HG03135 (cell line): Measurements from ENCODE around the gene GRM8.

Experiments
- ATAC-seq: cut with Tn5 transposase; IDR thresholded peaks from one replicate; pipeline ENCODE4 v1.9.1; 2021; ENCODE audit warnings: mild to moderate bottlenecking, moderate library complexity; ENCODE audit not compliant: unreplicated experiment

The GRM8 gene

DNA sequence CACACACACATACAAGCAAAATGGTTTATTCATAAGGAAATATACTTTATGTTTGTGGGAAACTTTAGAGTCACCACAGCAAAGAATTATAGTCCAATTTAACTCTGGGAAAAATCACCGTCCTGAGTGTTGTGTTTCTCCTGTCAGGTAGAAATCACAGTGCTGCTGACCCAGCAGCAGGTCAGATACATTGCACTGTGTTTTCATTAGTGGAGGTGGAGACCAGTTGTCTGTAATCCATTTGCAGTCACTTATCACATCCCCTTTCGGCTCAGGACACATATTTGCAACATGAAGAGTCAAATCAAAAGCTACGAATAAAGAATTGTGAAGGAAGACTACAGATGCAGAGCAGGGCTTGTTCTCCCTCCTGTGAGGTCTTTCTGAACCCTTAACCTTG lies 799.6 kb downstream of the GRM8 start:
- no peak for ATAC-seq

DNA sequence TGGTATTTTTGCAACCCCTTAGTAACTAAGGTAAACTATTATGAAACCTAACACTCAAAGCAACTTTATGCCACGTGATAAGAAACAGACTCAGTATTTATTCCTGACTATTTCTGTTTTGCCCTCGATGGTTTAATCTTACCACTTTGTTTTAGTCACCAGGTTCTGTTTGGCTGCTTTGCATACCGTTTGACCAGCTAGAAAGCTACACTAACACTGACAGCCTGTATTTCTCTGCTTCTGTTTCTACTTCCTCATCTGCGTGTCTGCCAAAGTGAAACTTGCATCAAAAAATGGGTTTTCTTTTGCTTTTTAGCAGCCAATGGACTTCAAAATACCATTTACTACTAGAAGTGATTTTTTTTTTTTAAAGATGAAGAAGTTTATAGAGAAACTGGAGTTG lies 802.5 kb downstream of the GRM8 start:
- peak; percentile 96 for ATAC-seq

DNA sequence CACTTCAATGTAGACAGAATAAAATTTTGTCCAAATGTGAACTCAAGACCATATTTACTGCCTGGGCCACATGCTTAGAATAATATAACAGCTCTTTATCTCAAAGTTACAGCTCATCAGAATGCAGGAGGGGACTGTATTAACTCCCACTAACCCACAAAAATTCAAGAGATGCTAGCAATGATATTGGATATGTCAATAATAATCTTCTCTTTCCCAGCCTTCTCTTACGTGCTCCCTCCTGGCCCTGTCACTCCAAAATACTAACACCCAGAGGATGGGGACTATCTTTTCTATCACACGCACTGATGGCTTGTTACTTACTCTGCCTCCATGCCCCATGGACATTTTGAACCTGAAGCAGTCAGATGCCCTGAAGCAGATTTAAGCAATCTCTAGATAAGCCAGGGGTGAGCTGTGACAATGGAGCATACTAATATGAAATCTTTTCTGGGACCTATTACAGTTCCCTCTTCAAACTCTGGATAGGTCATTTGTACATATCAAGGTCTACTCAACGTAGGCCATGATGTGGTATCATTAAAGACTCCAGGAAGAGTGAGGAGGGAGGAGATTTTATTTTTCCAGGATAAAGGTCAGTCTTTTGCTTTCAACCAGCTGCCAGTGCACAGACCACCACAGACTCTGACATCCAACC lies 803.0 kb downstream of the GRM8 start:
- peak; percentile 23 for ATAC-seq

DNA sequence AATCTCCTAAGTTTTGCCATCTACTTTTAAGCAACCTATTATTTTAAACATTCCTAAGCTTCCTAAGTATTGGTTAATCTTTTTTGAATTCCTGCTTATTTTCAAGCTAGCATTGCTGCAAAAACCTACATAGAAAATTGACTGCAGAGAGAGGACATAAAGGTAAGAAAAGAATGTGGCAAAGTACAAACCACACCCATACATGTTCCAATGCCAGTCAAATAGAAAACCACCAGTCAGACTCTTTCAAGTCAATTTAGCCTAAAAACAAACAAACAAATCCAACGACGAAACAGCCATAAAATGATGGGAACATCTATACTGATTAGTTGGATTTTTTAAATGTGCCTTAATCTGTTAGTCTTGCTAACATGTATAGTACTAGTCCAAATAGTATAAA lies 804.8 kb downstream of the GRM8 start:
- ATAC-seq = no peak

DNA sequence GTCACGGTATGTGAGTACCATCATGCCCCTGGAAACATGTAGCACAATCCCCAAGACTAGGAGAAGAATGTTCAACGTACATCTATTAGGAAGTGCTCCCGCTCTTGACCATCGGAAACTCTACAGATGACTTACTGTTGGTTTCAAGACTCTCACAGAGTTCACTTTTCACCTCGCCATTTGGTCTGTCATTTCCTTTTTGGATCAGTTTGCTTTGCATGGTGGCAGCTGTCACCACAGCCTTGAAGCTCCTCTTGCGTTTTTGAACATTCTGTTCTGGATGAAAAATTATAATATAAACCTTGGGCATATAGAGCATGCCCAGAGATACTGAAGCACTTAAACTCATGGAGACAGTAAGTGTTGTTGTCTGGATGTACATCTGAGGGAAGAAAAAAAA lies 806.8 kb downstream of the GRM8 start:
- ATAC-seq = no peak

DNA sequence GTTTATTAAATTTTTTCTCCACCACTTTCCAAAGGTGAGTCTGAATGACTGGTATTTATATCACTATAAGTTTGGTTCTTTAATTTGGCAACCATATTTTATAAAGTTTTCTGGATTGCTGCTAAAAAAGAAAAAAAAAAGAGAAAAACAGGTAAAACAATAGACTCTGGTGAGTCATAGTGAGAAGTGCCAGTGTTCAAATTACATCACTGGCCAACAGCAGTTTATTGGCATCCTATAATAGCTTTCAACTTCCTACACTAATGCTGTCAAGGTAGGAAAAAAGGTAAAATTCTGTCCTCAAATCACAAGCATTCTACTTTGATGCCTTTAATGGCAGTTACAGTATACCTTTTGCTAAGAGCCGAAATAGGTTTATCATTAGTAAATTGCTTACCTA lies 808.8 kb downstream of the GRM8 start:
- ATAC-seq = no peak

DNA sequence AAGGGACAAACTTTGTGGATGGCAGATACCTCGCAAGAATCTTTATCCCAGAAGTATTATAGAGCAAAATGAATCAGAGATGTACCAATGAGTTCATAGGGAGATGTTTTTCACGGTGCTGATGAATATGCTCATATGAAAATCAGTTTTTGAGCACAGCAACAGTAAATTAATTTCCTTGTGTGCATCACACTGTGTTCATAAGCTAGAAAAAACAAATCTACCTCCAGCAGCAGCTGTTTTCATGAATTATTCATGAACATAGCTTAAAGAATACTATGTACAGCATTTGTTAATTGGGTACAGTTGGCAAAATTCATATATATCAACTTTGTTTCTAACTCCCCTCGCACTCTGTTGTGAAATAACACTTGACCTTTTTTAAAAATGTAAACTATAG lies 809.8 kb downstream of the GRM8 start:
- ATAC-seq = no peak

DNA sequence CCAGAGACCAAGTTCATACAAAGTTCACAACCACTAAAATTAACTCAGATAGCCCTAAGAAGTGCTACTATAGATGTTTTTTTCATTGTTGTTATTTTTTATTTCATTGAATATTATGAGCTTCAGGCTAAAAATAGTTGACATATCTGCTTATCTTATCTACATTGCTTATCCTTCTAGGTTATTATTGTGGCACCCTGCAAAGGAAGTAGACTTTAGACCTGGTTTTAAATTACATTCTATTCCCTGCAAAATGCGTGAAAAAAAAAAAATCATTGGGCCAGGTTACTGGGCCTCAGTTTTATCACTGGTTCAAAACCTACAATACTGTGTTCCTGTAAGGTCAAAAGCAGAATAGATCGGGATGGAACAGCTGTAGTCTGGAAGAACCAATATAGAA lies 811.0 kb downstream of the GRM8 start:
- ATAC-seq = no peak

DNA sequence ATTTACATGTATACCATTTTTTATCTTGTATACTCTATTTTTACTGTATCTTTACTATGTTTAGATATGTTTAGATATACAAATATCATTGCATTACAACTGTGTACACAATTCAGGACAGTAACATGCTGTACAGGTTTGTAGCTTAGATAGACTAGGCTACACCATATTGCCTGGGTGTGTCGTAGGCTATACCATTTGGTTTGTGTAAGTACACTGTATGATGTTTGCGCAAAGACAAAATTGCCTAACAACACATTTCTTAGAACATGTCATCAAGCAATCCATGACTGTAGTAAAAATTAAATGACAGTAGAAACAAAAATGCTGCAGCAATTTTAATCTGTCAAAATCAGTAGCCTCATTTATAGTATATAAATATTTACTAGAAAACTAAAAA lies 812.2 kb downstream of the GRM8 start:
- no peak for ATAC-seq

DNA sequence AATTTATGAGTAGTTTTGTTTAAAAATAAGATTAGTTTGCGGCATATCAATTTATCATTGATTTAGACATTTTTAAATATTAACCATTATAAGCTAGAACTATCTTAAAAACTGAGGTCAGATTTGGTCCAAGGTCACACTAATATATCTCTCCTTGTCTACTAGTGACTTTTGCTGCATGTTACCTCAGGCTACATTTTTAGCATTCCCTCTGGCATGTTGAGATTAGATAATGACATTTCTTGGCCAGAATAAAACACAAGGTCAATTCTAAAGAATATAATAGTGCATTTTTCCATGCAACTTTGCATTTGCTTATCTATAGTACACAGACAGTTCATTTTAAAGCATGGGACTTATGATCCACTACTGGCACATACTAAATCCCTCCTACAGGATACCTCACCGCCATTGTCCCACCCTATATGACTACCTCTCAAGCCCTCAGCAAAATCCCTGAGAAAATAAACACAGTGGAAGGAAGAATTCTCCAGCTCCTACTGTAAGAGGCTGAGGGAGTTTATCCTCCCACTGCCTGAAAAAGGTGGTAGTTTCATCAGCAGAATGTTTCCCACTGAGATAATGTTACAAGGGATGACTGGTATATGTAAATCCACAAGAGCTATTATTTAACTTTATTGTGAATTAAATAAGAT lies 816.4 kb downstream of the GRM8 start:
- ATAC-seq = no peak

DNA sequence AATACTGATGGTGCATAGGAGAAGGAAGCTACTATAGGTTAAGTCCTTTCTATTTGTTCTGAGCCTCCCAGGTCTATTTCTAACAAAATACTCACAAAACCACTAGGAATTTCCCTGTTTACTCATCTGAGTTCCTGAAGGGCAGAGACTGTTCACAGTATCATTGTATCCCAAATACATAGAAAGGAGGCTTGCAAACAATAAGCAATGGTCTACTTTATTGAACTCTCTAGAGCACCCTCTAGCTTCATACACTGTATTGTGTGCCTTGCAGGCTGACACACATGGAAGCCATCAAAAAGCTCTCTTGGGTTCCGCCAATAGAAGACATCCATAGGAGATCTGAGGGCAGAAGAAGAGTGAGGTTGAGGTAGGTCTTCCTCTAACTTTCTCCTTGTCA lies 826.1 kb downstream of the GRM8 start:
- ATAC-seq = no peak

DNA sequence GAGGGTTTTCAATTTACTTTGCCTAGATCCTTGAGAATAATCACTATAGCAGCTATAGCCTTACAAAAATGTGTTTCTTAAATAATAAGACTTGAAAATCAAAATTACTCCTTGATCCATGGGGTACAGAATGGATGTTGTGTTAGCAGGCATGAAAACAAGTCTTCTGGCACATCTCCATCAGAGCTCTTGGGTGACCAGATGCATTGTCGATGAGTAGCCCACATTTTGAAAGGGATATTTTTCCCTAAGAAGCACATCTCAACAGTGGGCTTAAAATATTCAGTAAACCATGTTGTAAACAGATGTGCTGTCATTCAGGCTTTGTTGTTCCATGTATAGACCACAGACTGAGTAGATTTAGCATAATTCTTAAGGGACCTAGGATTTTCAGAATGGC lies 827.8 kb downstream of the GRM8 start:
- no peak for ATAC-seq

DNA sequence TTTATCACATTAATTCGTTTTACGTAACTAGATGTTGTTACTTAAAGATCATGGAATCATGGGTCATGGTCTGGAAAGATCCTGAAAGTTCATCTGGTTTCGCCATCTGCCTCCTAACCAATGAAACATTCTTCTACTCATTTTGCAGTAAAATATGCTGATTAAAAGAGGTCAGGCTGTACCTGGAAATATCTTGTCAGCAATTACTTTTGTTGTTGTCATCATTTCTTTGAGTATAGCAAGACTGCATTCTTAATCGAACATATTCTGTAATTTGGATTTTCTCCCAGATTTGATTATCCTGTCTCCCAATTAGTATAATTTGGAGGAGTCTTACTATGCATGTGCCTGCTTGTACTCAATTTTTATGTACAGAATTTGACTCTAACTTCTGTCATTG lies 833.7 kb downstream of the GRM8 start:
- no peak for ATAC-seq

DNA sequence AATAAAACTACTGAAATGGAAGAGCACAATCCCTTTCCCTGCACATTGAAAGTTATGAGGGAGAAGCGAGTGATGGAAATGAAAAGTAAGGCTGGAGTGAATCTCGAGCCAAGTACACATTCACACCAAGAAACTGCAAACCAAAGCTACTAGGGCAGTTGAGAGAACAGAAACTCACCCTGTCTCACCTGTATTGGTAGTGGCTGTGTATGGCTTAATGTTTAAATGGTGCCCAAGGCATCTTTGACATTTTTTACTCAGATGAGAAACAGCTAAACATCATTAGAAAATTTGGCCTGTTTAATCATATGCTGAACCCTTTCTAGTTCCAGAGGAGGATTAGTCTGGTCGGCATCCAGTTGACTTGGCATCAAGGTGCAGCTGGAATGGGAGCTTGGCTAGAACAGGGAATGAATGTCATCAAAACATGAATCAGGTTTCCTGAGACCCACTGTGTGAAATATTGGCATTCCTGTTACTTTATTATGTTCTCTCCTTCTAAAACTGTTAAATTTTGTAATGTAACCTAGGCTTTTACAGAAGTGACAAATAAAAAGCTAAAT lies 840.8 kb downstream of the GRM8 start:
- peak; percentile 60 for ATAC-seq

DNA sequence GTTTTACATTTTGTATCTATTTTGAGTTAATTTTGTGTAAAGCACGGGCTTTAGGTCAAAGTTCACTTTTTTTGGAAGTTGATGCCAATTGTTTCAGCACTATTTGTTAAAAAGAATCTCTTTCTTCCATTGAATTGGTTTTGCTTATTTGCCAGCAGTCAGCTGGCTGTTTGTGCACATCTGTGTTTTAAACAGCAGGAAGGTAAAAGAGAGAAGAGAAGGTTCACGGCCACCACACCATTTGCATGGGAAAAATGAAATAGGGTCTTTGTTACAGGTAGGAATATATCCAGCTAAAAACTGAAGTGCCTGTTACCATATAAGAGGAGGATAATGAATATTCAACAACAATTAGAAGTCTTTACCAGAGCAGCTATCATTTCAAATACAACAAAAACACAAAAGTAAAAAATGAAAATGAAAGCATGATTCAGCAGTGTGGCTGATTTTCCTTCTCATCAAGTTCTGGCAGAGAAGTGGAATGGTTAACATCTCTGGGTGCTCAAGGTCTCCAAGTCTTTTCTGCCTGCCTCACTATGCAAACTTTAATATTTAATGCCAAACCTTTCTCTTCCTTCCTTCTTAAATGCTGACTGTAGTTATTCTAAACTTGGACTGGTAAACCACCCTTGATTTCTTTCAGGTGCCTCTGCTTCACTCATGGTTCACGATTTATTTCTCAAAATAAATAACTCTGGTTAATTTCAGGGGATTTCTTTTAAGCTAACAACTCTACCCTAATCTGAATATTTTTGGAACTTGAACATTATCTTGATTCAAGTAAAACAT lies 841.5 kb downstream of the GRM8 start:
- peak; percentile 65 for ATAC-seq

DNA sequence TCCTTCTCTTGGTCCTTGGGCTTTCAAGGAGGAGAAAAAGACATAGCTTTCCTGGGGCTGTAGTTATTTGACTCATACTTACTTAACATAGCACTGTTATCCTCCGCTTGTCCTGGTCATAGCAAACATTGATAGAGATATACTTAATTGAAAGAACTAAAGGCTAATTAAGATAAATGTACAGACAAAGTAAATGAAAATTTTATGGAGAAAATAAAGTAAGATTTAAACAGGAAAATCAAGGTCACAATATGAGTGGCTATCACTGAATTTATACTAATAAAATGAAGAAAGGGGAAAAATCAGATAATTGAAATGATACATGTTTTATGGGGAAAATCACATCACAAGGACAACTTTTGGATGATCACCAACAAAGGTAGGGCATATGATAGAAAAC lies 849.7 kb downstream of the GRM8 start:
- ATAC-seq = no peak

DNA sequence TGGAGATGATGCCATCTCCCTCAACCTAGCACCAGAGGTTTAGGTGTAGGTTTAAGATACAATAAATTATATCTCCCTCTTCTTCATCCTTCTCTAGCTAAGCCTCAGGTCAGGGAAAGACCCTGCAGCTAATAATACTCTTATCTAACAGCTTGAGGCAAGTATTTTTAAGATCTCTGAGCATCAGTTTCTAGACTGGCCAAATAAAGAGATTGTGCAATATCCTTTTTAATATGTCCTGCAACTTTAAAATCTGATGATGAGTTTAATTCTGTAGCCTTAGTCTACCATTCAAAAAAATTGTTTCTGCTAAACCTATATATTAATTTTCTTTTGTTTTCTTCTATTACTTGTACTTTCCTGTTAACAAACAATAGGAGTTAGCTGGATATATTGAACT lies 850.8 kb downstream of the GRM8 start:
- ATAC-seq = no peak

DNA sequence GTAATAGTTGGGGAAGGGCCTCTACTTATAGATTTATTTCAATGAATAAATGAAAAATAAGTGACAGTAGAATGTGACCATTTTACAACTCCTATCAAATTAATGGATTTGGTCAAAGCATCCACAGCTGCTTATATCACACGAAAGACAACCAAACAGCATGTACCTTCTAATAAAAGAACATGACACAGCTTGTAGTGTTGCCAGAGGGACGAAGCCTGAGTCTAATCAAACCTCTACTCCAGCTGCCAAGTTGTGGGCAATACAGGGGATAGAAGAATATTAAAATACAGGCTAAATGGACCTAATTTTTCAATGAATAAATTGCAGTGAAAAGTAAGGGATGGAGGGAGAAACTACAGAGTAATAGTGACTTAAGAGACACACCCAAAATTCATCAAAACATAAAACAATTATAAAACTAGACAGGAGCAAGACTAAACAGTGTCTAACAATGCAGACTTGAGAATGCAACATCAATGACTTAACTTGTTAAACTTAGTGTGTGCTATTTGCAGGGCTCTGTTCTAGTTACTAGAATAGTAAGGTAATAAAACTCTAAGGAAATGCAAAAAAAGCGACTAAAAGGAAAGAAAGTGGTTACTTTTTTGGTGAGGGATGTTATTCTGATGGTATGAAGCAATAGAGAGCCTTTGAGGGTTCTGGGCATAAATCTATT lies 853.8 kb downstream of the GRM8 start:
- no peak for ATAC-seq

DNA sequence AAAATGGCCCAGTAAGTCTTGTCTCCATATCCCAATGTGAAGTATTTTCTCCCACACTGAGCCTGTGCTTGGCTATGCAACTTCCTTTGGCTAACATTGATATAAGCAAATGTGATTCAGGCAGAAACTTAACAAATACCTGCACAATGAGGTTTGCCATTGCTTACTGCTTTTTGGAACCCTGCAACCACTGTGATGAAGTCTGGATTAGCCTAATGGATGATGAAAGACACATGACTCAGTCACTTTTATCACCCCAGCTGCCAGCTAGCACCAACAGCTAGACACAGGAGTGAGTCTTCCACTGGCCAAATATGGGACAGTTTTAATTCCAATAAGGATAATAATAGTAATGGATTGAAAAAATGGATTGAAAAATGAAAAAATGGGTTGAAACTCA lies 854.5 kb downstream of the GRM8 start:
- ATAC-seq = no peak

DNA sequence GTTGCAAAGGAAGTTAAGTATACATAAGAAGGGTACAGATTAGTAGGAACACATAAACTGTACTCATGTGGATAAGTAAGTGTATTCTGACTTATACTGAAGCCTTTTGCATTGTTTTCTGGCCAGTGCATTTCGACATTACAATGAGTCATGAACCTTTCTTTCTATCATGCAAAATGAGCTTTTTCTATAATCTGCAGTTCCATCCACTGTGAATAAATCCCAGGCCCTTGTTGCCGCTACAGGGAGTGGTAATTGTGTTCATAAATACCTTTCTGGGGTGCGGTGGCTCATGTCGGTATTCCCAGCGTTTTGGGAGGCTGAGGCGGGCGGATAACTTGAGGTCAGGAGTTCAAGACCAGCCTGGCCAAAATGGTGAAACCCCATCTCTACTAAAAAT lies 858.3 kb downstream of the GRM8 start:
- no peak for ATAC-seq
